WTC11 (cell line): ENCODE results near the gene ICAM1. TPM values are rescaled to one million over a fixed set of nuclear protein-coding genes. Genes with fewer than 3 reads are reported as not detected.

ENCODE experiments used
- ATAC-seq: fragments of 200-7000 bp; cut with Tn5 transposase; 2 replicates; pipeline ENCODE4 v1.10.0; 2021; ENCODE audit warnings: mild to moderate bottlenecking, moderate library complexity
- CTCF ChIA-PET: fragments of 300-600 bp; sonication (Branson Sonifier 250); formaldehyde crosslinking; loops from one replicate; lab custom pipeline; 2021; ENCODE audit warnings: antibody characterized with exemption; lab: Charles Lee
- POLR2A ChIA-PET: fragments of 350-600 bp; sonication (Branson Sonifier 250); formaldehyde crosslinking; loops from one replicate; lab custom pipeline; 2021; ENCODE audit warnings: antibody characterized with exemption; lab: Charles Lee
- DNase-seq: peaks from one replicate; pipeline ENCODE4 v3.0.0; 2021; ENCODE audit warnings: low spot score
- H3K27ac Mint-ChIP-seq: 2 replicates; pipeline ENCODE4 v1.8.0; 2021; ENCODE audit warnings: mixed read lengths
- H3K27me3 Mint-ChIP-seq: 2 replicates; pipeline ENCODE4 v1.8.0; 2021; ENCODE audit warnings: low read depth, mild to moderate bottlenecking, moderate library complexity, mixed read lengths
- H3K36me3 Mint-ChIP-seq: 2 replicates; pipeline ENCODE4 v1.8.0; 2021; ENCODE audit warnings: mixed read lengths
- H3K4me1 Mint-ChIP-seq: 2 replicates; pipeline ENCODE4 v1.8.0; 2022; ENCODE audit warnings: mixed read lengths
- H3K4me3 Mint-ChIP-seq: 2 replicates; pipeline ENCODE4 v1.8.0; 2021; ENCODE audit warnings: mild to moderate bottlenecking, moderate library complexity, mixed read lengths
- H3K9me3 Mint-ChIP-seq: 2 replicates; pipeline ENCODE4 v1.8.0; 2021; ENCODE audit warnings: mixed read lengths
- AR ChIP-seq: fragments of 250-450 bp; sonication (Bioruptor Pico); IDR thresholded peaks from 2 replicates; pipeline ENCODE4 v1.9.0; 2021; ENCODE audit warnings: mild to moderate bottlenecking
- CBFB ChIP-seq: sonication (generic); formaldehyde crosslinking; IDR thresholded peaks from 2 replicates; pipeline ENCODE4 v1.8.1; 2022; ENCODE audit warnings: mild to moderate bottlenecking, low read depth, missing genetic modification reagents
- GRHL2 ChIP-seq: fragments of 250-450 bp; sonication (Bioruptor Pico); IDR thresholded peaks from 2 replicates; pipeline ENCODE4 v1.8.0; 2022; ENCODE audit warnings: mild to moderate bottlenecking, moderate library complexity; ENCODE audit not compliant: insufficient replicate concordance, severe bottlenecking
- NFATC4 ChIP-seq: fragments of 250-450 bp; sonication (Bioruptor Pico); IDR thresholded peaks from 2 replicates; pipeline ENCODE4 v1.9.0; 2021; ENCODE audit warnings: mild to moderate bottlenecking
- RELA ChIP-seq: sonication (generic); formaldehyde crosslinking; IDR thresholded peaks from 2 replicates; pipeline ENCODE4 v1.8.1; 2022; ENCODE audit warnings: missing genetic modification reagents, mild to moderate bottlenecking, borderline replicate concordance
- SMAD3 ChIP-seq: sonication (generic); formaldehyde crosslinking; IDR thresholded peaks from 2 replicates; pipeline ENCODE4 v1.8.0; 2022; ENCODE audit warnings: missing genetic modification reagents, mild to moderate bottlenecking, borderline replicate concordance
- SMAD4 ChIP-seq: sonication (generic); formaldehyde crosslinking; IDR thresholded peaks from 2 replicates; pipeline ENCODE4 v1.8.0; 2022; ENCODE audit warnings: mild to moderate bottlenecking, missing genetic modification reagents
- ZNF396 ChIP-seq: fragments of 250-450 bp; sonication (Bioruptor Pico); IDR thresholded peaks from 2 replicates; pipeline ENCODE4 v1.8.0; 2021; ENCODE audit warnings: mild to moderate bottlenecking, moderate library complexity, borderline replicate concordance
- total RNA-seq: library from RNA; stranded (reverse); gene quantifications from 3 replicates; pipeline ENCODE4 v1.2.3, GENCODE V29; 2021
- TF ChIP-seq, protein P1 (sequence below): fragments of 250-450 bp; sonication (Bioruptor Pico); conservative IDR thresholded peaks from 2 replicates; pipeline ENCODE4 v1.9.0; 2021; ENCODE audit warnings: mild to moderate bottlenecking
- TF ChIP-seq, protein P2 (sequence below): fragments of 200-600 bp; IDR thresholded peaks from 2 replicates; pipeline ENCODE4 v1.8.0; 2022; ENCODE audit warnings: antibody characterized with exemption

ICAM1 gene
- total RNA-seq, 1 experiment from 2014 or later, result 3.8 TPM

DNA sequence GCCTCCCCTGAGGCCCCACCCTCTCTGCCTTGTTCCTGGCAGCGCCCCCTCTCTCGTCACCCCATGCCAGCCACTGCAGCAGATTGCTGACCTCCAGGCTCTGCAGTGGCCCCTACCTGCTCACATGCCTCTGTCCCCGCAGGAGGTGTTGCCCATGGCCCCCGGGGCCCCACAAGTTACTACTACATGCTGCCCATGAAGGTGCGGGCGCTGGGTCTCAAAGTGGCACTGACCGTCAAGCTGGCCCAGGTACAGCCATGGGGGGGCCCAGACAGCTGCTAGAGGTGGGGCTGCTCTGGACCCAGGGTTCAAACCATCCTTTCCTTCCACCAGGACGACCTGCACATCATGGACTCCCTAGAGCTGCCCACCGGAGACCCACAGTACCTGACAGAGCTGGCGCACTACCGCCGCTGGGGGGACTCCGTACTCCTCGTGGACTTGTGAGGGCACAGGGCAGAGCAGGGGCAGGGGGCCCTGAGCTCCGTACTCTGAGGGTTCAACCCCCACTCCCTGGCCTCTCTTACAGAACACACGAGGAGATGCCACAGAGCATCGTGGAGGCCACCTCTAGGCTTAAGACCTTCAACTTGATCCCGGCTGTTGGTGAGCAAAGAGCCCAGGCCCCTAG lies 12.7 kb upstream of the ICAM1 start (continued):
- TF ChIP-seq, protein P1, sequence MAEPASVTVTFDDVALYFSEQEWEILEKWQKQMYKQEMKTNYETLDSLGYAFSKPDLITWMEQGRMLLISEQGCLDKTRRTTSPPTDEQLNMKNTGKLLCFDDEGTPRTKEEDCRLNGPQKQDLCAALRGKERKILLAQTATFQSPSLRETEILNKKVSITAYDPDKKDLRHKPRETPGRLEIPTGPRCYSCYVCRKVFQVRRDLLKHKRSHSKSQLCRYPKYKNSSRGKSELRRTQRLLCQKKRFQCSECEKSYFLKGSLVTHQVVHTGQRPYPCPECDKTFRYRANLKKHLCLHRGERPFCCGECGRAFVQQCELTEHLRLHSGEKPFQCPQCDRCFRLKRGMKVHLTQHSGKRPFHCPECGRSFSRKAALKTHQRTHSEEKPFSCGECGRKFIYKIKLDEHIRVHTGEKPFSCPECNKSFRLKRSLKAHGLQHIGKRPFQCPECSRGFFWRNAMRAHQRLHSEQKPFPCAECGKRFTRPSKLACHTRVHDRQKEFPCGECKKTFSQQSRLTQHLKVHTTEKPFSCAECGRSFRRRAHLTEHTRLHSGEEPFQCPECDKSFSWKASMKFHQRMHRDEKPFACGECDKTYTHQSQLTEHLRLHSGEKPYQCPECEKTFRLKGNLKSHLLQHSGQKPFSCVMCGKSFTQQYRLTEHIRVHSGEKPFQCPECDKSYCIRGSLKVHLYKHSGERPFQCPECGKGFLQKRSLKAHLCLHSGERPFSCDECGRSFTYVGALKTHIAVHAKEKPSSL, result no peak
- TF ChIP-seq GRHL2 (CRISPR knock-in tag), result no peak
- no peak for TF ChIP-seq ZNF396 (CRISPR knock-in tag)
- no peak for TF ChIP-seq SMAD4
- no peak for TF ChIP-seq SMAD3 (CRISPR knock-in tag)
- TF ChIP-seq NFATC4, result no peak
- TF ChIP-seq CBFB (CRISPR knock-in tag), result no peak

- peak; percentile 96 for DNase-seq
Measured at GRCh38 chr19:10259162-10259905, 11.6 kb upstream of the ICAM1 start.

More at GRCh38 chr19:10259162-10259905, 11.6 kb upstream of the ICAM1 start:
- ChIA-PET POLR2A (interaction anchor here (0.6 to 1.3 kb wide), 6 partner anchors 10 to 151 kb away, joined by 3 to 12 read pairs (median 5); partner anchors contain the start of gene ICAM1), CTCF (interaction anchor here (0.5 to 6.1 kb wide), 70 partner anchors 9 to 523 kb away, joined by 3 to 149 read pairs (median 5); partner anchors contain the start of genes CDC37, FDX2, ICAM1 and ICAM4)
- H3K27me3 Mint-ChIP-seq, result peaks cover 3% of the 10 kb centered on the region; the same call in 1 of the 2 replicates
- no peak overlapping the region for H3K27ac Mint-ChIP-seq
- peaks cover 30% of the 10 kb centered on the region for H3K36me3 Mint-ChIP-seq
- TF ChIP-seq RELA (CRISPR knock-in tag) (no peak), AR (CRISPR knock-in tag) (no peak)
- TF ChIP-seq, protein P2, sequence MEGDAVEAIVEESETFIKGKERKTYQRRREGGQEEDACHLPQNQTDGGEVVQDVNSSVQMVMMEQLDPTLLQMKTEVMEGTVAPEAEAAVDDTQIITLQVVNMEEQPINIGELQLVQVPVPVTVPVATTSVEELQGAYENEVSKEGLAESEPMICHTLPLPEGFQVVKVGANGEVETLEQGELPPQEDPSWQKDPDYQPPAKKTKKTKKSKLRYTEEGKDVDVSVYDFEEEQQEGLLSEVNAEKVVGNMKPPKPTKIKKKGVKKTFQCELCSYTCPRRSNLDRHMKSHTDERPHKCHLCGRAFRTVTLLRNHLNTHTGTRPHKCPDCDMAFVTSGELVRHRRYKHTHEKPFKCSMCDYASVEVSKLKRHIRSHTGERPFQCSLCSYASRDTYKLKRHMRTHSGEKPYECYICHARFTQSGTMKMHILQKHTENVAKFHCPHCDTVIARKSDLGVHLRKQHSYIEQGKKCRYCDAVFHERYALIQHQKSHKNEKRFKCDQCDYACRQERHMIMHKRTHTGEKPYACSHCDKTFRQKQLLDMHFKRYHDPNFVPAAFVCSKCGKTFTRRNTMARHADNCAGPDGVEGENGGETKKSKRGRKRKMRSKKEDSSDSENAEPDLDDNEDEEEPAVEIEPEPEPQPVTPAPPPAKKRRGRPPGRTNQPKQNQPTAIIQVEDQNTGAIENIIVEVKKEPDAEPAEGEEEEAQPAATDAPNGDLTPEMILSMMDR, result peak; percentile 52
- H3K9me3 Mint-ChIP-seq, result no peaks in the 10 kb centered on the region
- H3K4me3 Mint-ChIP-seq, result no peak overlapping the region
- peak; percentile 91 for ATAC-seq
- no peaks in the 10 kb centered on the region for H3K4me1 Mint-ChIP-seq
